ENCODE measurements around the gene BAIAP2.

BAIAP2 gene

DNA sequence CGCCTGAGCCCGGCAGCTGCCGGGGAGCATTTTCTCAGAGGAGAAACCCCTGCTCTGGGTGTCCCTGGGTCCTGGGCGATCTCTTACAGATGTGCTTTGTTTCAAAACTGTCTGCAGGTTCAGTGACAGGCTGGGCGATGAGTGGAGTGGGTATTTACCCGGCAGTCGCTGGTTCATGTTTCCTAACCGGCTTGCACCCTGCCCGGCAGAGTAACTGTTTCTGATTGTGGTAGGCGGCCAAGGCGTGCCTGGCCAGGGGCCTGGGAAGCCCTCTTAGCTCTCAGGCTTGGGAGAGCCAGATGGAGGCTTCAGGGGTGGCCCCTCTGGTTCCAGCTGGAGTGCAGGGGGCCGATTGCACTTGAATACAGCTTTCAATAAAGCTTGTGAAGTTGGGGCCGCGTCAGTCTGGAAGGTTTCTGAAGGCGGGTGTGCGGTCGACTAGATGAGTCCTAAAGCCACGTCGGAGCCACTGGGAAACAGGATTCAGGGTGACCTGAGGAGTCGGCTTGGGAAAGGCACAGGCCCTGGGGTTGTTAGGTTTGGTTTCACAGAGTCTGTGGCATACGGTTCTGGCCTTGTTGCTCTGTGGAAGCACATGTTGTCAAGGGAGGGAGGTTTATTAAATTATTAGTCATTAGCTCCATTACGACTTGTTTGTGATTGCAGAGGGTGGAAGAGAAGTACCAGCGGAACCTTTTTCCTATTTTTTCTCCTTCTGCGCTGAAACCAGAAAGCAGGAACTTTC is 1.4 kb downstream of the BAIAP2 start:
- DNase-seq: peak in 6 of 51 donors; percentile 28 to 66 (median 34)

- DNase-seq: peak in 13 of 51 donors; percentile 32 to 63 (median 48)
Measured at GRCh38 chr17:81037026-81037797, 2.3 kb downstream of the BAIAP2 start.

DNA sequence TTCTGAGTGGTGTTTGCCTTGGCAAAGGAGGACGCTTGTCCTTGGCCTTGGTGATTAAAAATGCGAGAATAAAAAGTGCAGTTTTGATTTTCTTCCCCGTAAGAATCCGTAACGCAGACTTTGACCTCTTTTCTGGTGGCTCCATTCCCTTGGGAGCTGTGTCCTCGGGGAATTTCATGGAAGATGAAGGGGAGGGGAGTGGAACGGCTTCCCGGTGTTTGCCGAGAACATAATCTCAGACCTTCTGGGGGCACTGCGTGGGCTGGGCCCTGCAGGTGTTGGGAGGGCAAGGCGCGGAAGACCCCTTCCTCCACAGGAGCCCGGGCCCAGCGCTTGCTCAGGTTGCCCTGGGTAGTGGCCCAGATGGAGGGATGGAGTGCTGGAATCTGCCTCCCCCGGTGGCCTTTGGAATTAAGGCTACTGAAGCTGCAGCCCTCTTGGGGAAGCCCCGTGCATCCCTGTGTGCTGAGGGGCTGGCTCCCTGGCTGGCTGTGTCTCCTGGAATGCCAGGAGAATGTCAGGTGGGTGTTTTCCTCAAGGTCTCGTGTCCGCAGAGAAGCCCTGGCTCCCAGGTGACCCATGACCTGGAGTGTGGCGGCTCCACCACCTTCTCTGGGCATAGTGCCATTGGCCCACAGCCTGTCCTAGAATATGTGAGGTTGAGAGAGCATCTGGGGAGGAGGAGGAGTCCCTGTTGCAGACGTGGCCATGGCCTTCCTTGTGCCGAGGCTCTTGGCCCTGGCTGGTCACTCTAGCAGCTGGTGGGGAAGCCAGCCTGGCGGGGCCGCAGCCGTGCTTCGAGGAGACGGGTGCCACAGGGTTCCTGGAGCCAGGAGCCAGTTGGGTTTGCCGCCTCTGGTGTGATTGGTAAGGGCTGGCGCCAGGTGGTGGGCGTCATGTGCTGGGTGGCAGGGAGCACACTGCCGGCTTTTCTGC is 3.1 kb downstream of the BAIAP2 start:
- no peak for DNase-seq

GRCh38 chr17:81039096-81039495 is 4.1 kb downstream of the BAIAP2 start:
- no peak for DNase-seq

- DNase-seq: peak in 4 of 51 donors; percentile 18 to 45 (median 34)
Measured at GRCh38 chr17:81039854-81040758, 5.2 kb downstream of the BAIAP2 start.

GRCh38 chr17:81040791-81041337 is 5.9 kb downstream of the BAIAP2 start:
- no peak for DNase-seq

GRCh38 chr17:81042606-81043005 is 7.7 kb downstream of the BAIAP2 start:
- DNase-seq: no peak

DNA sequence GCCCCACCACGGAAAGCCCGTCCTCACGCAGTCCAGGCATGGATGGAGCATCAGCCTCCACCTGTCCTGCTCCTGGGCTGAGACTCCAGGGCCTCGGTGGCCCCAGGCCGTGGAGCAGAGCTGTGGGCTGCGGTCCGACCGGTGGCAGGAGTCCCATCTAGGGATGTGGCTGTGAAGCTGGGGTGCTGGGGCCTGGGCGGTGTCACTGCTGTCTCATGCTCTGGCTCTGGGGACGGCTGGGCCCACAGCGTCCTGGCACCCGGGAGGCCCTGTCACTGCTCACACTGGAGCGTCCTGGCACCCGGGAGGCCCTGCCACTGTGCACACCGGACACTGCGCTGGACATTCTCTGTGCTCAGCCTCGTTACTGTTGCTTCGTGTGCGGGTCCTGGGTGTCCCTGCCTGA is 8.4 kb downstream of the BAIAP2 start:
- no peak for DNase-seq

DNA sequence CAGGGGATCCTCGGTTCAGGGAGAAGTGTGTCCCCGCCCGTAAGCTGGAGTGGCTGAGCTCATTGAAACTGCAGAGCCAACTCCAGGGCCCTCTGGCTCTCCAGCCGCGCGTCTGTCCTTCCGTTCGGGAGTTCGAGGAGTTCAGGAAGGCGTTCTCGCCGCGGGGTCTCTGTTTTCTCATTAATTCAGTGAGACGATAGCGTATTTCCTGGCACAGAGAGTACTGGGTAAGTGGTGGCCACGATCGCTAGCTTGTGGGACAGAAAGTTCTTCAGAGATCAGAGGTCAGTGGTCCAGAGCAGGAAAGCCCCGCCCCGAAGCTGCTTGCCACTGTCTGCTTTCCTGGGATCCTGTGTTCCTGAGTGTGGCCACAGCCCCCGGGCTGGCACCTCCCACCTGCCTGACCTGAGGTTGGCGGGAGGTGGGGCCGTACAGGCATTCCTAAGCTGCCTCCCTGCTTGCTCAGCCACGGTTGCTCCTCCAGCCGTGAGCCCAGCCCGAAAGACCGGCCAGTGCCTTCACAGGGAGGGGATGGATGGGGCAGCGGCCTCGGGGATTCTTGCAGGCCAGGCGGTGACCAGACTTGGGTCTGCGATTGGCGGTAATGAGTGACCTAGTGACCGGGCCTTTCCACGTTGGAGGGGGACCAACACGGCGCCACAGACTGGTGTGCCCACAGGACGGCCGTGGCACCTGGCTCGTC is 8.9 kb downstream of the BAIAP2 start:
- DNase-seq: no peak

GRCh38 chr17:81044428-81044763 is 9.4 kb downstream of the BAIAP2 start:
- DNase-seq: no peak

DNA sequence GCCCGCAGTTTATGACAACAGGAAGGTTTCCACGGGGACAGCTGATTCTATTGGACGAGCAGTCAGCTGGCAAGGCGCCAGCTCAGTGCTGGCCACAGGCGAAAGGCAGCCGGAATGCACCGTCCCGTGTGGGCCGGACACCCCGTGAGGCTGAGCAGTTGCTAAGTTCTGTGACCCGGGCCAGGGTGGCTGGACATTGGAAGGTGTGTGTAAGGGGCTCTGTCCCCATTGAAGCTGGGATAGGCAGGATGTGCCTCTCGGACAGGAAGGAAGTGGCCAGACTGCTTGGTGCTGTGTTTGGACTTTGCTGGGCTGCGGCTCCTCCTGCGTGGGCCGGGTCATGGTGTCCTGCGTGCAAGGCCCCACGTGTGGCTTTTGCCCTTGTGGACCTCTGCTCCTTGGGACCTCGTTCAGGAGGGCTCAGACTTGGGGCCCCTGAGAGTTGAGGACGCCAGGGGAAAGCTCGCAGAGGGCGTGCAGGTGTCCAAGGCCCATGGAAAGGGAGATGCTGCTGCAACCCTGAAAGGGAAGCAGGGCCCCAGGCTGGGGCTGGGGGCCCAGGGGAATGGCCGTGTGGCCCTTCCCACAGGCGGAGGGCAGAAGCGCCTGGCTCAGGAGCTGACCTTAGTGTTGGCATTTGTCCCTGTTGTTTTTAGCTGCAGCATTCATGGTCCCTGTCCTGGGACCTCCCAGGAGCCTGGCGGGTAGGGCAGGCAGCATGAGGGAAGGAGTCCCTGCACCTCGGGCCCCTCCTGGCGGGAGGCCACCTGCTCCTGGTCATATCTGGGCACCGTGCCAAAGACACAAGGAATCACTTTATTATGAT is 10.0 kb downstream of the BAIAP2 start:
- DNase-seq: peak in 34 of 51 donors; percentile 17 to 63 (median 46)

GRCh38 chr17:81045590-81046095 is 10.7 kb downstream of the BAIAP2 start:
- DNase-seq: no peak

GRCh38 chr17:81046132-81046769 is 11.3 kb downstream of the BAIAP2 start:
- no peak for DNase-seq

DNA sequence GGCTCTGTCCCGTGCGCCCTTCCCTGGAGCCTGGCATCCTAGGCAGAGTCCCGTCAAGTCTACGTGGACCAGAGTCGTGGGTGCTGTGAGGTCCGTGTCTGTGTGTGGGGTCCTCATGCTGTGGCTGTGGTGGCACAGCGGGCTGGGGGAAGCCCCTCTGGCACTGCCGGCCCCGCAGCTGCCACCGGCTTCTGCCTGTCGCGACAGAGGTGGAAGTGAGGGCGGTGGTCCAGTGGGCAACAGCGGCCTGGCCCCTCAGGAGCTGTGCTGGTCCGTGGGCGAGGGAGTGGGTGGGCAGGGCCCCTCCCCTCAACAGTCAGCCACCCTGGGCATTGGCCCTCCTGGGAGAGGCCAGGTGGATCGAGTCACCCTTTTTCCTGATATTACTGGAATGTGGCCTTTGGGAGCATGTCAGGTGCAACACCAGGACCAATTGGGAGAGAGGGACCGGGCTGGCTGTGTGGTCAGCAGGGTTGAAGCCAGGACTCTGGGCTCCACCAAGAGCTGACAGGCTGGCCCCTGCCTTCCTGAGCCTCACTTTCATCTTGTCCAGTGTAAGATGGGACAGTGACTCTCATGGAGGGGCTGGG is 11.9 kb downstream of the BAIAP2 start:
- DNase-seq: no peak

- DNase-seq: peak in 3 of 51 donors; percentile 21 to 27 (median 23)
Measured at GRCh38 chr17:81048827-81049371, 13.9 kb downstream of the BAIAP2 start.

DNA sequence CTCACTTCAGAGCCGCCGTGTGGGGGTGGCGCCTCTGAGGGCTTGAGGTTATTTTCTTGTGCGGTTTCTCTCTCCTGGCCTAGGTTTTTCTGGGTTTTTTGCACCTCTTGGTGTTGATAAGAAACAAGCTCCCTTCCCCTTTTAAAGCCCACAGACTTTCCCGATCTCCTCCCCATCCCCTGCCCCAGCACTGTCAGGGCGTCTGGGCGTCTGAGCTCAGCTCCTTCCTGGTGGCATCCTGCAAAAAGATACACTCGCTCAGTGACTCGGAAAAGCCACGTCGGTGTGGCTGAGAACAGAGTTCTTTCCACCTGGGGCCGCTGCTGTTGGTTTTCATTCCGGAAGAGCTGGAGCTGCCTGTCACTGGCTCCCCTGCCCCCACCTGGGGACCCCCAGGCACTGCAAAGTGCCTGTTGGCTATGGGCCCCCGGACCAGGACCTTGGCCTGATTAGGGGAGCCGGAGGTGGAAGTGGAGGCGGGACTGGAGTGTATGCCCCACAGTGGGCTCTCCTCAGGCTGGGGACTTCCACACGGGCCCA is 14.5 kb downstream of the BAIAP2 start:
- DNase-seq: no peak

- DNase-seq: peak in 12 of 51 donors; percentile 22 to 58 (median 32)
Measured at GRCh38 chr17:81049973-81050551, 15.1 kb downstream of the BAIAP2 start.
